Tibial nerve (tissue), 4 donors: ENCODE measurements around the gene BNIPL.

ENCODE experiments used
- CTCF ChIP-seq, 5 experiments: fragments of 200-600 bp in 3 of 5; fragments of 450-650 bp in 2 of 5; sonication (generic) in 3 of 5; IDR thresholded peaks; one replicate each; pipeline ENCODE4 v1.5.1; 2016 to 2019; ENCODE audit warnings: antibody characterized with exemption in 5 of 5, mild to moderate bottlenecking in 3 of 5, moderate library complexity in 2 of 5
- EP300 ChIP-seq, 2 donors: sonication (generic); formaldehyde crosslinking; IDR thresholded peaks; one replicate each; pipeline ENCODE4 v1.6.1; 2017; ENCODE audit warnings: antibody characterized with exemption in 2 of 2, mild to moderate bottlenecking in 1 of 2
- POLR2A ChIP-seq, 2 donors: fragments of 450-650 bp; IDR thresholded peaks; one replicate each; pipeline ENCODE4 v1.6.1; 2017; ENCODE audit warnings: antibody characterized with exemption in 2 of 2, mild to moderate bottlenecking in 2 of 2, moderate library complexity in 2 of 2

- no peak for TF ChIP-seq CTCF (IDR thresholded peaks at IDR 0.05)
- TF ChIP-seq EP300 (IDR thresholded peaks at IDR 0.05), result no peak
- no peak for TF ChIP-seq POLR2A (IDR thresholded peaks at IDR 0.05)
Measured at GRCh38 chr1:151002051-151002450, 34.3 kb upstream of the BNIPL start.
